Activated naive CD8-positive, alpha-beta T cell treated with anti-CD3 and anti-CD28 coated beads, Interleukin-2, amount 50 U/mL, for 16 hours (primary cell): ENCODE measurements around the gene ZDBF2.
"Not testable (repeated sequence)": the region's sequence is repeated elsewhere in the genome, so short reads cannot be mapped to it uniquely, and the experiment has no call there.

Experiments
- DNase-seq: peaks from one replicate; pipeline ENCODE4 v3.0.0-alpha.2; 2020; ENCODE audit warnings: low read depth, low spot score

The ZDBF2 gene

GRCh38 chr2:206274434-206275311 is at the start of gene ZDBF2:
Gene ZDBF2, plus strand, starts transcription at chr2:206274663. Its CDS starts 7,187 bp downstream, at chr2:206281850.
- no peak for DNase-seq

- no peak for DNase-seq
These were observed 48.8 kb upstream of the ZDBF2 start for GRCh38 chr2:206225435-206226232.

DNA sequence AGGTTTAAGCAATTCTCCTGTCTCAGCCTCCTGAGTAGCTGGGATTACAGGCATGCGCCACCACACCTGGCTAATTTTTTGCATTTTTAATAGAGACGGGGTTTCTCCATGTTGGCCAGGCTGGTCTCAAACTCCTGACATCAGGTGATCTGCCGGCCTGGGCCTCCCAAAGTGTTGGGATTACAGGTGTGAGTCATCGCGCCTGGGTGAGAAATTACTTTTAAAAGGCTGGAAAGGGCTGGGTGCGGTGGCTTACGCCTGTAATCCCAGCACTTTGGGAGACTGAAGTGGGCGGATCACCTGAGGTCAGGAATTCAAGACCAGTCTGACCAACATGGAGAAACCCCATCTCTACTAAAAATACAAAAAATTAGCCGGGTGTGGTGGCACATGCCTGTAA is 45.8 kb upstream of the ZDBF2 start:
- DNase-seq, result not testable (repeated sequence)

GRCh38 chr2:206229642-206230041 is 44.8 kb upstream of the ZDBF2 start:
- no peak for DNase-seq

DNA sequence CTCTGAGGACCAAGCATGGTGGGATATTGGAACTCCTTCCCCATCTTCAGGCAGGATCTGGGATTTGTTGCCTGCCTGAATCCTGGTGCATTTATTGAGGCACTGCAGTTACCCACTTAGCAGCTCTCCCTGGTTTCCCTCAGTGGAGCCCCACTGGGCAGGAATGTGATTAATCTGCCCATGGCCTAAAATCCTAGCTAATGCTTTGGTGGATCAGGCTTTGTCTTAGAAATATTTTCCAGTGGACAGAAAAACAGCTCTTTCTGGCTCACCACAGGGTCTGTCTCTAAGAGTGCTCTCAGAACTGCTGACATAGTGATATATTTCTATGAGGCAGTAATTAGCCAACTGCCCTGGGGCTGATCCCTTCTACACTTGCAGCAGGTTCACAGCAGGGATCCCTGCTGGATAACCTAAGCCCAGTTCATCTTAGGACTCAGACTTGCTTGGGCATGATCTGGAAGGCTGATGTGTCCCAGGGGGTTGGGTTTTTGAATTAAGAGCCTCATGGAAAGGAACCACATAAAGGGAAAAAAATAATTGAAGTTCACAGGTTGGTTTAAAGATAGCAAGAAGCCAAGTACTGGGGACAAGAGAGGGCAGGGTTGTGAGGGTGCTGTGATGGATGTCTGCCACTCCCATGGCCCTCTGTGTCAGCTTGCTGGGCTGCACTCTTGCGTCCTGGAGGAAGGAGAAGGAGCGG is 44.3 kb upstream of the ZDBF2 start:
- DNase-seq, result no peak

DNA sequence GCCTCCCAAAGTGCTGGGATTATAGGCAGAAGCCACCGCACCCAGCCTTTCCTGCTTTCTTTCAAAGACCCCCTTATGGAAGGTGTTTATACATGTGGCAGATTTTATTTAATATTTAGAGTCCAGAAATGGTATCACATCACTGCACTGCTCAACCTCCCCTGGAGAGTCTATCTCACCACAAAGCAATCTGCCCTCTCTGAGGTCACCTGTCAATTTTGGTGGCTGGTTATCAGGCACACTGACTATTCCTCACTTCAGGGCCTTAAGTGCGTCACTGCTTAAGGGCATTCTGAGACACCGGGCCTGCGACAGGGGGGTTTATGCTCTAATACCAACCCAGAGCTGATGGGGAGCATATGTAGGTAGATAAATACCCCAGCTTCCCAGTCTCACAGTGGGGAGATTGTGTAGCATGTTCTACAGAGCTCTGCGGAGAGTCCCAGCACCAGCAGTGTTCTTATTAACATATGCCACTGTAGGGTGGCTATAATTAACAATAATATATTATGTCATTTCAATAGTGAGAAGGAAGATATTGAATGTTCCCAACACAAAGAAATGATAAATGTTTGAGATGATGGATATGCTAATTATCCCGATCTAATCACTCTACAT is 42.7 kb upstream of the ZDBF2 start:
- DNase-seq, result no peak

DNA sequence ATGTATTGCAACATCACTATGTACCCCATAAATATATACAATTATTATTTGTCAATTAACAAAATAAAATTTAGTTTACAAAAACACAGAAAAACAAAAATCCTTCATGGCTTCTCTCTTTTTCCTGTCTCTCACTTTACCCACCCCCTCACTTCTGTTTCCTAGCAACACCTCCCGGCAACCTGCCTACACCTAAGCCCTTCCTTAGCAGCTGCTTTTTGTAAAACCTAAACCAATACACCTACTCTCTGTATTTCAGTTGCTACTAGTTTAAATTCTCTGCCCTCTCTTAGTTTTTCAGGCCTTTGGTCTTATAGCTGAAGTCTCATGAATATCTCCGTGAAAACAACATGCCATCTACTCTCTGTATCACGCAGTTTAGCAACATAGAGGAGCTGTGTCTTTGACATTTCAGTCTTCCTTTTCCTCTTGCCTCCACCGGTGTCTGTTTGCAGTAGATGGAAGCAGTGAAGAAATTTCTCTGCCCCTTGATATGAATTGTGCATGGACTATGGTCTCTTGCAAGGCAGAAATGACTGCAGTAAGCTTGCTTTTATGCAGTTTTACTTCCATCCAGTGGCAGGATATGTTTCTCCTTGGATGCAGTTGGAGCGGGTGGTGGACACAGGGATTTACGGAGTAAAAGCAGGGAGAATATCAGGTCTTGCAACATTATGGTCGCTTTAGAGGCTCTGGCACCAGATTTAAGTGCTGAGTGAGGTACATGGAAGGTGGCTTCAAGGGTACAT is 42.0 kb upstream of the ZDBF2 start:
- no peak for DNase-seq

- no peak for DNase-seq
These were observed 35.3 kb upstream of the ZDBF2 start for GRCh38 chr2:206239157-206239556.

GRCh38 chr2:206240327-206240726 is 34.1 kb upstream of the ZDBF2 start:
- DNase-seq, result no peak

DNA sequence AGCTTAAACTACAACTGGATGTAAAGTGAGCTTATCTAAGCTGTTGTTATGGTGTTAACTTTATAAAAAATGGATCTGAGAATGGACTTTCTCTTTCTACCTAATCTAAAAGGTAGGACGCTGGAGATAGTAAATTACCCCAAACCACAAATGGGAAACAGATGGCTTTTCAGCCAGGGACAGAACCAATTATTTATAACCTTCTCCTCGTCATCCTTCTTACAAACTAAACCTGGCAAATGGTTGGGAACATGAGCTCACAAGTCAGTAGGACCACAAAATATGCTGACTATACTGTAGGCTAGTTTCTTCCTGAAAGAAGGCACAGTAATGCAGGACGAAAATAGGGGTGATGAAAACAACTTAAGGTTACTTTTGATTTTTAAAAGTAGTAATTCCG is 32.7 kb upstream of the ZDBF2 start:
- DNase-seq, result no peak

GRCh38 chr2:206245265-206245672 is 29.2 kb upstream of the ZDBF2 start:
- DNase-seq, result no peak

DNA sequence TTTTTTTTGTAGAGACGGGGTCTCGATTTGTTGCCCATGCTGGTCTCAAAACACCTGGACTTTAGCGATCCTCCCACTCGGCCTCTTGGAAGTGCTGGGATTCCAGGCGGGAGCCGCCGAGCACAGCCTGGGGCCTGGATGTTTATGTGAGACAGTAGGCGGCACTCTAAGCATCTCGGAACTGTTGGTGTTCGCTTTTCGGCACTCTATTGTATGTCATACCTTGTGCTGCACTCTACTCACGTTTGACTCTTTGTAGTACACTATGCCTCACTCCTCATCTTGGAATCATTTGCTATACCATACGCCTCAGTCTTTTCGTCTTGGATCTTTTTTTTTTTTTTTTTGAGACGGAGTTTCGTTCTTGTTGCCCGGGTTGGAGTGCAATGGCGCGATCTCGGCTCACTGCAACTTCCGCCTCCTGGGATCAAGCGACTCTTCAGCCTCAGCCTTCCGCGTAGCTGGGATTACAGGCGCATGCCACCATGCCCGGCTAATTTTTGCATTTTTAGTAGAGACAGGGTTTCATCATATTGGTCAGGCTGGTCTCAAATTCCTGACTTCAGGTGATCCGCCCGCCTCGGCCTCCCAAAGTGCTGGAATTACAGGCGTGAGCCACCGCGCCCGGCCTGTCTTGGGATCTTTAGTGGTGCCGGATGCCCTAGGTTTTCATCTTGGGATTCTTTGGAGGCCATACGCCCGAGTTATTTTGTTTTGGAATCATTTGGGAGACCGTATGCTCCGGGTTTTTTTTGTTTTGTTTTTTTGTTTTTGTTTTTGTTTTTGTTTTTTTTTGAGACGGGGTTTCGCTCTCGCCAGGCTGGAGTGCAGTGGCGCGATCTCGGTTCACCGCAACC is 24.2 kb upstream of the ZDBF2 start:
- no peak for DNase-seq

- no peak for DNase-seq
These were observed 21.2 kb upstream of the ZDBF2 start for GRCh38 chr2:206253125-206253776.

DNA sequence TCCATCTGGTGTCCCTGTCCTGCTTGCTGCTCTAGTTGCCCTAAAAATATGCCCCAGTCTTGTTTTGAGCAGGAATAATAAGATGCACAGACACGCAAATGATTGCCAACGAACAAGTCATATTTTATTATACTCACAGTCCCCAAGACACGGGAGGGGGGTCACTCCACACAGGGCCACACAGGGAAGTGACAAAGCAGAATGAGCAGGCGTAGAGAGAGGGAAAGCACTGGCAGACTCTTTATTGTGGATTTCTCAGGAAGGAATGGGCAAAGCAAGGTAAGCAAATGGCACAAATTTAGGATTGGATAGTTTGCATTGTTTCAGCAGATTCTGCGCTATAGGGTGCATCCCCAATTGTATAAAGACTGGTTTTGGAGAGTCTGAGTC is 20.7 kb upstream of the ZDBF2 start:
- DNase-seq, result no peak

- DNase-seq, result no peak
These were observed 19.5 kb upstream of the ZDBF2 start for GRCh38 chr2:206255003-206255402.

DNA sequence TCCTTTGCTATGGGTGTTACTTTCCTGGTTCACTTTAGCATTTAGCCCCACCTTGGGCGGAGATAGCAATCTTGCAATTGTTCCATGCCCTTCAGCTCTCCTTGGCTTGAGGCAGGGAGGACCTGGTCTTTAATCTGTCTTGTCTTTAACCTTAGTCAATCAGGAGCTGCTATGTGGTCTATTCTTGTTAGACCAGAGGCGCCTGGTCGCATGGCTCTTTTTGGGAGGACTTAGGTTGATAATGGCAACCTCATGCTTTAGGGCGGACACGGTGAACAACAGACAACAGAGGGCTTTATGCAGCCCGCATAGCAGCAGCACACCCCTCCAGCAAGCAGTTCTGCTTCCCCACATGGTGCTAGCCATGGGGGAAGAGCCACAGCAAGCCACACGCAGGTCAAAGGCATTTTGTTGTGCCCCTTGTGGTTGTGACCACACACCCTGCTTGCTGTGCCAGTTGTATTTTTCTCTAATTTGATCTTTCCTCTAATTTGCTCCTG is 17.7 kb upstream of the ZDBF2 start:
- no peak for DNase-seq

- no peak for DNase-seq
These were observed 17.1 kb upstream of the ZDBF2 start for GRCh38 chr2:206257350-206257749.

DNA sequence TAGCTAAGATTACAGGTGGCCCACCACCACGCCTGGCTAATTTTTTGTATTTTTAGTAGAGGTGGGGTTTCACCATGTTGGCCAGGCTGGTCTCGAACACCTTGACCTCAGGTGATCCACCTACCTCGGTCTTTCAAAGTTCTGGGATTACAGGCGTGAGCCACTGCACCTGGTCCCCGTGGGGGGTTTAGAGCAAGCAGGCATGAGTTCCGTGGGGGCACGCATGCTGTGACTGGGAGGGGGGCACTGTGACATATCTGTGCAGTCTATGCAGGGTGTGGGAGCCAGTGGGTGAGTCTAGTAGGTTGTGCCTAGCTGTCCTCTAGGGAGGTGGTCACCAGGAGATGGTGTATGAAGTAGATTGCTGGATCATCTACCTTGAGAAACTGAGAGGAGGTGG is 16.6 kb upstream of the ZDBF2 start:
- DNase-seq, result no peak

GRCh38 chr2:206258615-206259014 is 15.8 kb upstream of the ZDBF2 start:
- DNase-seq, result not testable (repeated sequence)
